HG03558 (cell line): ENCODE data around the gene MYO5A.
"Not testable (repeated sequence)": the region's sequence is repeated elsewhere in the genome, so short reads cannot be mapped to it uniquely, and the experiment has no call there.

Experiments used
- ATAC-seq: cut with Tn5 transposase; IDR thresholded peaks from one replicate; pipeline ENCODE4 v1.9.1; 2021; ENCODE audit warnings: moderate number of reproducible peaks; ENCODE audit not compliant: unreplicated experiment; ENCODE audit errors: extremely low read depth

MYO5A gene

DNA sequence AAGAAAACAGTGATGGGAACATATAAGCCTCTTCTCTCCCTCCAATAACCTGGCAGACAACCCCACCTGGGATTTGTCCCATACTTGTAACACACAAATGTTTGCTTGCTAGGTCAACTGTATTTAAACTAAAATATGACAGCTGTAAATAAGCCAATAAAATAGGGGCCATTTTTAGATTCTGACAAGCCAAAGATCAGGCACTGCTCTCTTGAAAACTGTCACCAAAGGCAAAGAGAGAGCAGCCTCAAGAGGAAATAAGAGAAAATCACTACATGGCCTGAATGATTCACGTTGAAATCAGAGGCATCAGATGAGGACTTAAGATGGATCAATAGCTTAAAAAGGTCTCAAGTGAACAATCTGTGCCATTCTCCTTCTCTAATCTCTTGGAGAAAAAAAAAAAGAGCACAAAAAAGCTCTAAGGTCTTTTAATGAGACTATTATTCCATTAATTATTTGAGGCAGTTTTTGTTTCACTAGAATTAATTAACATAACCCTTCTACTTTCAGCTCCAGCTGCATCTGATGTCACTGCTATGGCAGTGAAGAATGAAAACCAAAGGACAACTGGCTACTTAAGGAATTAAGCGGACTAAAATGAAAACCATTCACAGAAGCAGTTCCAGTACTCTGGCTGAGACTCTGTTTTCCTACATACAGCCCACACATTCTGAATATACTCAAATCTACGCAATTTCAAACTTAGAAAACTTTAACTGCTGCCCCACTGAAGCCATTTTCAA, 19.0 kb downstream of the MYO5A start:
- ATAC-seq: no peak

GRCh38 chr15:52506549-52506948, 22.1 kb downstream of the MYO5A start:
- ATAC-seq: no peak

DNA sequence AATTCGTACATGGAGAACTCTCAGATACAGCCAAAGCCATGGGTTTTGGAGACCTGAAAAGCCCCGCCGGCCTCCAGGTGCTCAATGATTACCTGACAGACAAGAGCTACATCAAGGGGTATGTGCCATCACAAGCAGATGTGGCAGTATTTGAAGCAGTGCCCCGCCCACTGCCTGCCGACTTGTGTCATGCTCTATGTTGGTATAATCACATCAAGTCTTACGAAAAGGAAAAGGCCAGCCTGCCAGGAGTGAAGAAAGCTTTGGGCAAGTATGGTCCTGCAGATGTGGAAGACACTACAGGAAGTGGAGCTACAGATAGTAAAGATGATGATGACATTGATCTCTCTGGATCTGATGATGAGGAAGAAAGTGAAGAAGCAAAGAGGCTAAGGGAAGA, 23.5 kb downstream of the MYO5A start:
- ATAC-seq: no peak

DNA sequence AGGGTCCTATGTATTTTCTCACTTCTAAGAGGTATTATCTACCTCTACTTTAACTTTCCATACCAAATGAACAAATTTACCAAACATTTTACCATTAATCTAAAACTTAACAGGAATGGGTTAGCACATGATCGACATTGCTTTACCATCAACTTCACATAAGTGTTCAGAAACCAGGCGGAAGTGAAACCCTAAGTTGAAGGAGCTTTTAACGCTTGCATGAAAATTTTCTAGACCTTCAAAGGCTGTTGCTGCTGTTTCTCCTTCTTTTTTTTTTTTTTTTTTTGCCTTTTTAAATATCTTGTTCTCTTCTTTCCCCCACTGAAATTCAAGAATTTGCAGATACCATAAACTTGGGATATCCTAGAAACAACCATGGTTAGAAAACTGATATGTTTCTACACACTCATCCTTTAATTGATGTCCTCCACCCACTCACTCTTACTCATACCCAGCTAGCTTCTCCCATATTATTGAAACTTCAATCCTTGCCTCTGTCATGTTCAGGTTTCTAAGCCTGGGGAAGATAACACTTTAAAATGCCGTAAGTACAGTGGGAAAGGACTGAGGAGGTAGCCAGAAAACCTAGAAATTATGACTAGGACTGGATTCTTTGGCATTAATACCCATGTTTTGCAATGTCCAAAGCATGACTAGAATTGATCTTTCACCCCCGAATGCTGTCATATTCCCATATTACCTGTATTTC, 24.7 kb downstream of the MYO5A start:
- ATAC-seq: peak; percentile 47

DNA sequence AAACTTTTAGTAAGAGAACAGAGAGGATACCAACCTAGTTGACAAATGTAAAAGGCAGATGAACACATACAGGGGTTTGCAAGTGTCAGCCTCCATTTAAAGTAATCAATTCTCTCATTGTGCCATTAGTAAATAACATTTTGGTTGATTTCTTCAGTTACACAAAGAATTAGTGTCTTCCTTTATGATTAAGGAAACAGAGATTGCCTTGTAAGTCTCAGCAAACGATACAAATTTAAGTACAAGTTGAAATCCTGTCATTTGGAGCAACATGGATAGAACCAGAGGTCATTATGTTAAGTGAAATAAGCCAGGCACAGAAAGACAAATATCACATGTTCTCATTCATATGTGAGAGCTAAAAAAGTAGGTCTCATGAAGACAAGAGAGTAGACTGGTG, 26.1 kb downstream of the MYO5A start:
- no peak for ATAC-seq

DNA sequence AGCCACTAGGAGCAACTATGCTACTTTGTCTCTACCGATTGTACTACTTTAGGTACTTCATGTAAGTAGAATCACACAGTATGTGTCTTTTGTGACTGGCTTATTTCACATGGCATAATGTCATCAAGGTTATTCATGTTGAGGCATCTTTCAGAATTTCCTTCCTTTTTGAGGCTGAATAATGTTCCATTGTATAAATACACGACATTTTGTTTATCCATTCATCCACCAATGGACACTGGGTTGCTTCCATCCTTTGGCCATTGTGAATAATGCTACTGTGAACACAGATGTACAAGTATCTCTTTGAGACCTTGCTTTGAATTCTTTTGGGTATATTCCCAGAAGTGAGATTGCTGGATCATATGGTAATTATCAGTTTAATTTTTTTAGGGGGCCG, 29.2 kb downstream of the MYO5A start:
- no peak for ATAC-seq

DNA sequence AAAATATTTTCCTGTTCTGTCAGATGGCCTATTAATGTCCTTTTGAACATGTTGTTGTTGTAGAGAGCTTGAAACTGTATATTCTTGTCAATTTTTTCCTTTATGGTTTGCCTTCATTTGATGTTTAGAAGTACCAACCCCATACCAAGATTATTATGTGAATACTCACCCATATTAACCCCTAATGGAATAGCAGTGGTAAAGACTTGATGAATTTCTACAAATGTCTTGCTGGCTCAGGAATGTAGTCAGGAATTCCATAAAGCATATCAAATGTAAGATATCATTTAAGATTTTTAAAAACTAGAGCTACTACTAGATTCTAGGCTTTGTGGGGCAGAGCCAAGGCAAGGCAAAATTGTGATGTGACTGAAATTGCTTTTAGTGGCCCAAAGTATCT, 30.0 kb downstream of the MYO5A start:
- no peak for ATAC-seq

DNA sequence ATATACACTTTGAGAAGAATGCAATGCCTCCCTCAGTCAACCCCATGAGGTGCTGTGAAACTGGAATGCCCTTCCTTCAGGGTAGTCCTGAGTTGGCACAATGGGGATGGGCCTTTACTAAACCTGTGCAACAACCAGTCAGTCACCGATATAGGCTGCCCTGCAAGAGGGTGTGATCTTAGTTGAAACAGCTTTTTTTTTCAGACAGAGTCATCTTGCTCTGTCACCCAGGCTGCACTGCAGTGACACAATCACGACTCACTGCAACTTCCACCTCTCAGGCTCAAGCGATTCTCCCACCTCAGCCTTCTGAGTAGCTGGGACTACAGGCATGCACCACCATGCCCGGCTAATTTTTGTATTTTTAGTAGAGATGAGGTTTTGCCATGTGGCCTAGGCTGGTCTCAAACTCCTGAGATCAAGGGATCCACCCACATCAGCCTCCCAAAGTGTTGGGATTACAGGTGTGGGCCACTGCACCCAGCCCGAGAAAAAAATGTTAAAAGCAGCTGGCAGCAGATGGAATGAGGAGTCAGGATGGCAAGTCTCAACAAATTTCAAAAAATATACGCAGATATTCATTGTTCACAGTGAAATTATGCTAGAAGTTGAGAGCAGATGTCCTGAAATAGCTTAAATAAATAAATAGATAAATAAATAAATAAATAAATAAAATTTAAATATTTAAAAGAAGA, 31.8 kb downstream of the MYO5A start:
- ATAC-seq: no peak

DNA sequence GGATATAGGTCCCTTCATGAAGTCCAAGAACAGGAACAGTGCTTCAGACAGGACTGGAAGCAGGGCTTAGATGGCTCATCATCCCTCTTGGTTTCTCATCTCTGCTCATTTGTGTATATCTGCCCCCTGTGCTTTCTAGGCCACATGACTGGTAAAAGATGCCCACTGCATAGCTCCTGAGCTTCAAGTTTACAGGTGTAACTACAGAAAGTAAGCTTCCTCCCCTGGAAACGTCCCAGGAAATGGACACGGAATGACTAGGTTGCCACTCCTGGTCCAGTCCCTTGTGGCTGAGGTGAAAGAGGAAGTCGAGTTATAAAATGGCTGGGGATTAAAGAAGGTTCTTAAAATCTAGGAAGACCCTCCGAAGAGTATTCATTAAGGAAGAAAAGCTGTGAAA, 32.5 kb downstream of the MYO5A start:
- ATAC-seq: no peak

DNA sequence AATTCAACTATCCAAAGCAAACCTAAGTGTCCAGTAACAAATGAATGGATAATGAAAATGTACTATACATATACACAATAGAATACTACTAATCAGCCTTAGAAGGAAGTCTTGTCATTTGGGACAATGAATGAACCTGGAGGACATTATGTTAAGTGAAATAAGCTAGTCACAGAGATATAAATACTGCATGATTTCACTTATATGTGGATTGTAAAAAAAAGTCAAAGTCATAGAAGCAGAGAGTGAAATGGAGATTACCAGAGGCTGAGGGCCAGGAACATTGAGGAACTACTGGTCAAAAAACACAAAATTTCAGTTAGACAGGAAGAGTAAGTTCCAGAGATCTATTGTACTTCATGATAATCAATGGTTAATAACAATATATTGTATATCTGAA, 33.6 kb downstream of the MYO5A start:
- no peak for ATAC-seq

DNA sequence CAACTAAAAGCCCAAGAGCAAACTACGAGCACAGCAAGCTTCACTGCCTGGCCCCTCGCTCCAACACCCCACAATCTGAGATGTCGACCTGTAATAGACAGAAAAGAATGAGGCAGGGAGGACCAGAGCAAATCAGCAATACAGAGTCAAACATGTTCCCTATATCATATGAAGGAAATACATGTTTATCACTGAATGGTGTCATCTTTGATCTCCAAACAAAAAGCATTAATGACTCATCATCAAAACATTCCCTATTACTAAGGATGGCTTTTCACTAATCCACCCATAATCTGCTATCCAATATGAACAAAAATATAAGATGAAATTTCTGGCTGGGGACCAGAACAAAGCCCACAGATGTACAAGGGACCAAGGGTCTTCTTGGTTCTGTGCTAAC, 34.7 kb downstream of the MYO5A start:
- ATAC-seq: no peak

- ATAC-seq: no peak
These were observed 36.5 kb downstream of the MYO5A start for GRCh38 chr15:52492132-52492531.

DNA sequence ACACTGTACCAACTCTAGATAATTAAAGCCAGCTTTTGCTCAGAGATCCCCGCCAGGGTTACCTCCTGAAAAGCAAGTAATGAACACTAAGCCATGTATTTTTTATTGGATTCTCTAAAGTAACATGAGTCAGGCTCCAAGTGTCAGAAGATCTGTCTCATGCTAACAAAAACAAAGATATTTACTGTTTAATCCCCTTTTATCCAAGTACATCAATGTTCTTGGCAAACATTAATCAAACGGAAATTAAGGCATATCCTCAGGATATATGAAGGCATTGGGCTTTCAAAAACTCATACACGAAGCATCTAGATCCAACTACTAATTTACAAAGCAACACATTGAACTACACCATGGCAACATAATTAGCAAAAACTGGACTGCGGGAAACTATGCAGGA, 37.2 kb downstream of the MYO5A start:
- no peak for ATAC-seq

- ATAC-seq: not testable (repeated sequence)
These were observed 39.2 kb downstream of the MYO5A start for GRCh38 chr15:52489430-52489829.

GRCh38 chr15:52488830-52489229, 39.9 kb downstream of the MYO5A start:
- no peak for ATAC-seq

- no peak for ATAC-seq
These were observed 42.4 kb downstream of the MYO5A start for GRCh38 chr15:52486003-52486996.

GRCh38 chr15:52485290-52485689, 43.4 kb downstream of the MYO5A start:
- ATAC-seq: no peak

GRCh38 chr15:52483707-52484106, 45.0 kb downstream of the MYO5A start:
- ATAC-seq: no peak

GRCh38 chr15:52481915-52482314, 46.8 kb downstream of the MYO5A start:
- peak; percentile 98 for ATAC-seq

DNA sequence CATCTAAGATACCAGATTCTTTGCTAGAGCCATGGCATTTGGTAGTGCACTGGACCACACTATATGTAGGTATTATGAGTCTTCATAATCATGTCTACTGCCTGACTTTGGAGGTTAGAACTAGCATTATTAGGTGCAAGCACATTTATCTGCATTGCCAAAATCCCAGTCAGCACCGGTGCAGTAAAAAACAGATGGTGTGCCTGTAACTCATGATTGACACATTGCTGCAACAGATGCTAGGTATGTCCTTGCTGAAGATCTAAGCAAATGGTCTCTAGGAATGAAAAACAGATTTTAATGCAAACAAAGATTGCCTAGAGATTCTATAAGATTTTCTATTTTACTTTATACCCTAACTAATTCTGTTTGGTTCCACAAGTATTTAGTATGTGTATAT, 47.7 kb downstream of the MYO5A start:
- no peak for ATAC-seq
